Islet of Langerhans (tissue), 1 donor: ENCODE data around the gene WASF3.

Experiments used
- FAIRE-seq: peaks from one replicate; lab custom pipeline; 2011; peaks lifted over from hg19 to GRCh38; lab: Jason Lieb, UNC

The WASF3 gene

DNA sequence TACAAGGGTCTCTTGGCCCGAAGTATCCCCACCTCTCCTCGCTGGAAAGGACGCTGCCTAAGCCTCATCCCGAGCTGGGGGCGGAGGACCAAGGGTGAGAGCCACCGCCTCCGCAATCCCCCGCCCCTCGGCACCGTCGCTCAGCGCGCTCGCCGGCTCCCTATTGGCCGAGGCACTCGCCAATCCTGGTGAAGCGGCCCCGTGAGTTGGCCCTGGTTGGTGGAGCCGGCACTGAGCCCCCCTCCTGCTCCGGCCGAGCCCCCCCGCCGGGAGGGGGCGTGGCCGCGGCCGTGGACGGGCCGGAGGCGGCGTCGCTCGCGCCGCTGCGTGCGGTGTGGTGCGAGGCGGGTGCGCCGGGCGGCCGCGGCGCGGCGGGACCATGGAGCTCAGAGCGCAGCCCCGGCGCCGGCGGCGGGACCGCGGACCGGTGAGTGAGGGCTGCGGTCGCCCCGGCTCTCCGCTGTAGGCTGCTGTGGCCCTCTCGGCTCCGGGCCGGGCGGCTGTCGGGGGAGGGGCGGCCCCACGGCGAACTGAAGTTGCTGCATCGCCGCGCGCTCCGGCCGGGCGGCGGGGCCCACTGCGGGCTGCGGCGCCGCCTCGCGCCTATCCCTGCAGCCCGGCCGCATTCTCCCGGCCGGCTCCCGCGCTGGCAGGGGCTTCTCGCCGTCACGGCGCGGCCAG lies at the start of gene WASF3:
Gene WASF3, plus strand, starts transcription at position 291 of the 681 bp plus-strand sequence. CDS start 84,588 bp downstream, outside the sequence.
- no peak for FAIRE-seq

DNA sequence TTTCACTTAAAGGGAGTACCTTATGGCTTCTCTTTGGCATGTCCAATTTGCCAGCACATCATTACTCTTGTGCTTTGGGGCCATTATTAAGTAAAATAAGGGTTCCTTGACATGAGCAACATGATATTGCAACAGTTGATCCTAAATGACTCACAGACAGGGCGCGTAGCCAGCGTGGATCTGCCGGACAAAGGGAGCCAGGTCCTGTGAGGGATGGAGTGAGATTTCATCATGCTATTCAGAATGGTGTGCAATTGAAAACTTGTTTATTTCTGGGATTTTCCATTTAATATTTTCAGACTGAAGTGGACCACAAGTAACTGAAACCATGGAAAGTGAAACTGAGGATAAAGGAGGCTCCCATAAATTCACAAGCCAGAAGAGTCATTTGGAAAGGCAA lies 48.6 kb upstream of the WASF3 start:
- no peak for FAIRE-seq

- no peak for FAIRE-seq
Observed at GRCh38 chr13:26509491-26509890, 48.0 kb upstream of the WASF3 start.

DNA sequence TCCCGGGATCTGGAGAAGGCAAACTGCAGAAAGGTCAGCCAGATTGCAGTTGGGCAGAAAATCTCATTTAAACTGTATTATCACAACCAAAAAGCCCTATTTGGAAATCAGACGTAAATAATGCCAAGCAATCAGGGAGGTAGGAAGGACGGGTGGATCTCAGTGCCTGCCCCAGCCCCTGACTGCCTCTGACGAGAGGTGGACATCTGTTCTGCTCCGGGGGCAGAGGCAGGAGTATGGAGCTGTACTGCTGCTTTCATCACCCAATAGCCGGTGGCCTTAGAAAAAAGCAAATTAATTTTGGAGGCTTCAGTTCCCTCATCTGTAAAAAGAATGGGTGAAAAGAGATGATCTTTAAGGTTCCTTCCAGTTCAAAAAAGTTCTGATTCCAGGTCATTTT lies 43.6 kb upstream of the WASF3 start:
- FAIRE-seq: no peak

DNA sequence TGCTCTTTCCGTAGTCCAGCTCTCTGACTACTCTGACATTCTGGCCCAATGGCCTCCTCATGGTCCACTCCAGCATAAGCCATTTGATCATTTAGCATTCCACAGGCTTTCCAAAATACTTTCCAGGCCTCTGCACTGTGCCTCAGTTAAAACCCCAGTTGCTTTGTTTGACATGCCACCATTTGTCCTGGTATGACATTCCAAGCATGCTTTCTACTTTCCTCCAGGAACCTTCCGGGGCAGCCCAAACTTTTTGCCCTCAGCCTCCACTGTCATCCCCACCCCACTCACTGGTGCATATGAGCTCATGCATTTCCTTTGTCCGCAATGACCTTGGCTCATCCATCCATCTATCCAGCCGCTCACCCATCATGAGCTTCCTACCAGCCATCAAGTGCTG lies 41.8 kb upstream of the WASF3 start:
- no peak for FAIRE-seq

DNA sequence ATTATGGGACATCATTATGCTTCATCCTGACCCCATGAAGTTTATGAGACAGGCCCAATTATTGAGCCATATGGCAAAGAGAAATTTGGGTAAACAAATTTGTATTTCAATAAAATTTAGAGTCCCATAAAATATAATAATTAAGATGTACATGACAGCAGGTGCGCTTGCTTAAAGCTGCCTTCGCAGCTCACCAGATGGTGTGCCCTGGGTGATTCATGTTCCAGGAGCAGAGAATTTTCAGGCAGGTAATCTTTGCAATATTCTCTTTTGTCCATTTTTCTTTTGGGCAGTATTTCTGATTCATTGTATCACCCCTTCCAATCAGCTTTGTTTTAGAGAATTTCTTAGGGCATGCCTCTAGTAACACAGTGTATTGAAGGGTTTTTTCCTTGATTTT lies 39.5 kb upstream of the WASF3 start:
- FAIRE-seq: no peak

DNA sequence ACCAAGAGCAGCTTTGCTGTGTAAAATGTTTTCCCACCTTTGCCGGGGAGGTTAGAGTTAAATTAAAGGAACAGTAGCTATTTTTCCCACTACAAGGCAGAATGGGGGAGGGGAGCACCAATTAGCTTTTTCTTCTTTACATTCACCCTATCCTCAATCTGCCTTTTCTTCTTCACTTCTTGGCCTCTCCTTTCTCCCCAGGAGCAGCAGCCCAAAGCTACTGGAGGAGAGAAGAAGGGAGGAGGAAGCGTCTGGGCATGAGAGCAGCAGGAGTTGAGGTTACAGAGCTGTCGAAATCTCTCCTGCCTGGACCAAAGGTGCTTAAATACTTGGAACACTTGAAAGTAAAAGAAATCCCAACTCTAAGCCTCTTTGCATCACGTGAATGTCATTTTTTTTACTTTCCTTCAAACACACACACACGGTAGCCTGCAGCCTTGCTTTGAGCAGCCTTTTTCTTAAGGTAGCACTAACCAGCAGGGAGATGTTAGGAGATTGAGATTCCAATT lies 39.0 kb upstream of the WASF3 start:
- FAIRE-seq: no peak

DNA sequence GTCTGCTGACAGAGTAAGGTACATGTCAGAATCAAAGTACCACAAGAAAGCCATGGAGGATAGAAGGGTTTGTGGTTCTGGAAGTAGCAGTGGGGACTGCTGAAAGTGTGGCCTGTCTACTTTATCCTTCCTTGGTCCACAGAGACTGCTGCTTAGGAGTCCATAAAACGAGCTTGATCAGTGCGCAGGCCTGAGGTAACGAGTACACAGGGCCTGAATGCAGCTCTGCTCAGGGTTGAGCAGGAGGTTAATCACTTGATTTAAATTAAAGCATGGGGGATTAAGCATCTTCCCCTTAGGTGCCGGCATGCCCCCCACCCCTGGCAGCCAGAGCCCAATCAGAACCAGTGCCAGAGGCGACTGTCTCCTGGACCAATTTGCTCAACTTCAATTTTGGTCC lies 34.9 kb upstream of the WASF3 start:
- no peak for FAIRE-seq

DNA sequence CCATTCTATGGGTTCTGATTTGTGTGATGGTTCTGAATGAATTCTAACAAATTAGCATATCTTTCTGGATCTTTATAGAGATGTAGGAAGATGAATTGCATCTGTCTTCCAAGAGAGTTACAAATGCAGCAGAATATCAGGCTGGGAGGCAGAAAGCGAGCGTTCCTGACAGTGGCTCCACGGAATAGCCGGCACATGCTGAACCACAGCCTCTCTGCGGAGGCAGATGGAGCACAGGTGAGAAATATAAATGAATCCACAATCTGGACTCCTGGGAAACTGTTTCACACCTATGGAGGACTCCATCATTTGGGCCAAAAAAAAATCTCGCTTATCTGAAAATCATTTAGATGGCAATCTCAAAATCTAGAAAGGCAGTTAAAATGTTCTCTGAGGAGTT lies 34.5 kb upstream of the WASF3 start:
- FAIRE-seq: no peak

DNA sequence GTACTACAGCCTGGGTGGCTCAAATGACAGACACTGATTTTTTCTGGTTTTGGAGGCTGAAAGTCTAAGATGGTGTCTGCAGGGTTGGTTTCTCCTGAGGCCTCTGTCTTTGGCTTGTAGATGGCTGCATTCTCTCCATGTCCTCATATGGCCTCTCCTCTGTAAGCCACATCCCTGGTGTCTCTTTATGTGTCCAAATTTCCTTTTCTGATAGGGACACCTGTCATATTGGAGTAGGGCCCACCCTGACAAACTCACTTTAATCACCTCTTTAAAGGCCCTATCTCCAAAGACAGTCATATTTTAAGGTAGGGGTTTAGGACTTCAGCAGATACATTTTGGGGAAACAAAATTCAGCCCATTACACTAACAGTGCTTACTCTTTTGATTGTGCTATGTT lies 32.0 kb upstream of the WASF3 start:
- no peak for FAIRE-seq

GRCh38 chr13:26526702-26527216 lies 30.7 kb upstream of the WASF3 start:
- FAIRE-seq: no peak

DNA sequence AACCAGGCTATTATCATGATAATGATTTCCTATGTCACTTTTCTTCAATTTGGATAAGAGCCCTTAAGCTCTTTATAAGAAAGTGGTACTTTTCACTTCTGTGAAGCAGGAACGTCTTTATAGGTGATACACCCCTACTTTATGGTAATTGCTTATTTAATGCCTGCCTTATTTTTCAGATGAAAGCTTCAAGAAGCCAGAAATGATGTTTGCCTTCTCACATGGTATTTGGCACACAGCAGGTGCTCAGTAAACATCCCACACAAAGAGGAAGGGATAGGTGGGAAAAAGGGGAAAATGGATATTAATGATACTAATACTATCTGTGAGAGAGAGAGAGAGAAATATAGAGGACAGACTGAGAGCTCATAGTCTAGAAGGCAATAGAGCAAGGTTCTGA lies 29.0 kb upstream of the WASF3 start:
- FAIRE-seq: no peak

DNA sequence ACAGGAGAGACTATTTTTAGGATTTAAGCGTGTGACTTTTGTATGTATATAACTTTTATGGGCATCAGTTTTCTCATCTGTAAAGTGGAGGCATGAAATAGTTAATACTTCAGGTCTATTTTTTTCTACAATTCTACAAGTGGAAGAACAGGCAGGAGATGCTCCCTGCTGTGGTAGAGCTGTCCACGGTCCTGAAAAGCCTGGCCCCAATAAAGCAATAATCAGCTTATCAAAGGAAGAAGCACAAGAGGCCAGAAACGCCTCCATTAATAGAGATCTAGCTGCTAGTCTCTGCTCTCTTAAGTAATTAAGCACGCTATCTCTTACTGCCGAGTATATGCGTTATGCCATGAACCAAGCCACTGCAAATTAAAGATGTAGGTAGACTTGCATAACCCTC lies 28.0 kb upstream of the WASF3 start:
- no peak for FAIRE-seq

DNA sequence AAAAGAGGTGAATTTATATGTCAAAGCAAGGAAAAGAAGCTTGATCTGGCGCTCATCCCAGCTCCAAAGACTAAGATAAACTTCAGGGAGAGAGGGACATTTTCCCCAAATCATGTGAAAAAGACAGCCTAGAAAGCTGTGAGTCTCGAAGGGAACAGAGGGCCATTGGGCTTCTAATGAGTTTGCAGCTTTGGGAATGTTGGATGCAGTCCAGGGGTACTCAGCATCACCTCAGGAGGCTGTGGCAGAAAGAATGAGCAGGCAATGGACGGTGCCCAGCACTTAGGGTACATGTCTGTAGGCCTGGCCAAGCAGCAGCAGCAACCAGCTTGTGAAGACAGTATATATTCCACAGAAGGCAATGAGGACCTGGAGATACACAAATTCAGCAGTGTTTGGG lies 25.7 kb upstream of the WASF3 start:
- FAIRE-seq: no peak

- no peak for FAIRE-seq
Observed at GRCh38 chr13:26534036-26534726, 23.3 kb upstream of the WASF3 start.

DNA sequence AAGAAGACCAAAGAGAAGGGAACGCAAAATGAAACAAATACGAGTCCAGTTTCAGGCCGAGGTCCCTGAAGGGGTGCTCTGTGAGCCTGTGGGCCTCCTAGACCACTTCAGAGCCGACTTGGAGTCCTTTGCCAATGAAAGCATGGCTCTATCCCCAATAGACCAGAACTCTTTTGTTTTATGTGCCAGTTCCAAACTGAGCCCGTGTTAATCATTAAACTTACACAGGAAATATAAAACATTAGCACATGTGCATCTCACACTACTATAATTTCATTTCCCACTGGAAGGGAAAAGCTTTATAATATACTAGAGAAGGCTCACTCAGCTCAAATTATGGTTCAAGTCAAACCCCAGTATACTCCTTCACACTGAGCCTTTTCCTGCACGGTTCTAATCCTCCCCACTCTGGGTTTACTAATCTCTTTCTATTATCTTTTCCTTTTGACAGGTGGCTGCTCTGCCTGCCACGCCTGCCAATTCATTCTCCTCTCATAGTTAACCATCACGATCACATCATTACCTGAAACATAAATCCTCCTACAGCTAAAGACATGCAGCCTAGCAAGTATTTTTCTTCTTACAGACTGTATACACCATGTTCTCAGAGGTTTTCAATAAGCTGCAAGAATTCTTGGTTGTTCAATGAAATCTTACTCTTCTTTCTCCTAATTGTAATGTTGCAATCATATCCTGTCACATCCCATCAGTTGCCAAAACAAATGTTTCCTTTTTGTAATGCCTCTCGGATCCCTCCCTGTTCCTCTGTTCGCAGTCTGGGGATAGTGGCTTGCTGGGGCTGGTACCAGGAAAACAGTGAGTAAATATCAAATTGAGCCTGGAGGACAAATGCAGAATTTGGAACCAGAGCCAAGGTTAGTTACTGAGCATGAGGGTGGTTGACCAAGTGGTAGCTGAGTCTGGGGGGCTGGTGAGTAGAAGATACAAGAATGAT lies 18.8 kb upstream of the WASF3 start:
- peak; percentile 17 for FAIRE-seq

DNA sequence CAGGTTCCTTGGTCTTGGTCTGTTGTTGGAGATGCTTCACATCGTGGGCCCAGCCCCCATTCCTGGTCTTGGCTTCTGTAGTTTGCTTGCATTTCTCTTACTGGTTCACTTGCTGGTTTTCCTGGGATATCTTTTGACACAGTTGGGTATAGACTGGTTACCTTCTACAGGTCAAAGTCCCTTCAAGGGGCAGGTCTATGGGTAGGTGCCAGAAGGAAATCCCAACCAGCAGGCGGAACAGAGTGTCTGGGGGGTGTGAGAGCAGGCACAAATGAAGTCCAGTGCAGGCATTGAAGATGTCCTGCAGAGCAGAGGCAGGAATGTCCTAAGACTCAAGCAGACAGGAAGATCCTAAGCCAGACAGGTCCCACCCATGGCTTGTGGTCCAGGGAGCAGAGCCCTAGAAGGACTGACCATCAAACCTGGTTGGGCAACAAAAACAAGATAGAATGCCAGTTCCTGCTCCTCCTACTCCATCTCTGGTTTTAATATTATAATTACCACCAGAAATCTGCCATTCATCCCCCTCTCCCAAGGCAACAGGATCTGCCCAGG lies 17.7 kb upstream of the WASF3 start:
- no peak for FAIRE-seq

DNA sequence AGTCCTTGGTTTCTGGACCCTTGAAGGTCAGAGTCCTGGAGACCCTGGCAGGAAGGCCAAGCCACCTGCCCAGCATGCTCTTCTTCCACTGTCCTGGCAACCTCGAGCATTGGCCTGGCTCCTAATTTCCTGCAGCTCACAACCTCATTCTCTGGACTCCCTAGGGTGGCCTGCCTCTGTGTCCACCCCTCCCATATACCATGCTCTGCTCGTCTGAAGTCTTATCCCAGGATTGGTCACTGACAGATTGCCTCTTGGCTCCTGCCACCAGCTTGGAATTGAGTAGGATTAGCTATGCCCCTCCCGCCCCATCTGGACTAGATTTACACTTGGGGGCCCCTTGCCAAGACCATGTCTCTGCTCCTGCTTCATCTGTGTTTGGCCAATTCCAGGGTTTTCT lies 17.1 kb upstream of the WASF3 start:
- FAIRE-seq: no peak

- FAIRE-seq: no peak
Observed at GRCh38 chr13:26541041-26541440, 16.4 kb upstream of the WASF3 start.

- FAIRE-seq: no peak
Observed at GRCh38 chr13:26541678-26542568, 15.6 kb upstream of the WASF3 start.

DNA sequence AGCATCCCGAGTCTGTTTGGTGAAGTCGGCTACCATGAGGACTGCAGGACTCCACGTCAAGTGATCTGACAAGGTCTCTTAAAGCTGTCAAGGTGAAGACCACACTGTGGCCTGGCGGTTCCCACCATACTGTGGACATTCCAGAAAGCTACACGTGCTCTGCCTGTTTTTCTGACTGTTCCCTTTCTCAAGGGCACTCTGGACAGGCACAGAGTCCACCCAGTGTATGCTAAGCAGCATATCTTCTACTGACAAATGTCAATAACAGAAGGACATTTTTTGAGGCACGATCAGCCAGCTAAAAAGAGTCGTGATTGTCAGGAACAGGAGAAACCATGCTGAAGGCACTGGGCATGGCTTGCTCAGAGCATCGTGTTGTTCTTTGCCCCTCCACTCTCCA lies 12.8 kb upstream of the WASF3 start:
- FAIRE-seq: no peak
